H9 (cell line): ENCODE measurements around the gene BRF1. TPM values are rescaled to one million over a fixed set of nuclear protein-coding genes. Genes with fewer than 3 reads are reported as not detected.

Source experiments
- DNase-seq: peaks from one replicate; pipeline ENCODE4 v3.0.0-alpha.2; 2017
- H2AFZ ChIP-seq: one replicate; pipeline ENCODE4 v1.6.1; 2013; ENCODE audit warnings: mild to moderate bottlenecking, low read length, control low read depth, moderate library complexity
- H2AK5ac ChIP-seq: 2 replicates; pipeline ENCODE4 v1.6.1; 2013; ENCODE audit warnings: low read length, control low read depth, mixed read lengths; ENCODE audit not compliant: insufficient read length
- H2BK120ac ChIP-seq: one replicate; pipeline ENCODE4 v1.6.1; 2013; ENCODE audit warnings: low read depth, mild to moderate bottlenecking, low read length, control low read depth, inconsistent platforms; ENCODE audit not compliant: poor library complexity, severe bottlenecking
- H2BK12ac ChIP-seq: 2 replicates; pipeline ENCODE4 v1.6.1; 2013; ENCODE audit warnings: low read length, control low read depth, mixed read lengths, low read depth; ENCODE audit not compliant: insufficient read length
- H2BK15ac ChIP-seq: 2 replicates; pipeline ENCODE4 v1.6.1; 2013; ENCODE audit warnings: low read depth, low read length, control low read depth
- H2BK20ac ChIP-seq: one replicate; pipeline ENCODE4 v1.6.1; 2013; ENCODE audit warnings: low read depth, mild to moderate bottlenecking, low read length, control low read depth, inconsistent platforms; ENCODE audit not compliant: poor library complexity, severe bottlenecking
- H2BK5ac ChIP-seq: 2 replicates; pipeline ENCODE4 v1.6.1; 2013; ENCODE audit warnings: low read length, control low read depth, mixed read lengths; ENCODE audit not compliant: insufficient read length
- H3K14ac ChIP-seq: 2 replicates; pipeline ENCODE4 v1.6.1; 2013; ENCODE audit warnings: low read length, control low read depth; ENCODE audit not compliant: insufficient read depth
- H3K18ac ChIP-seq: 2 replicates; pipeline ENCODE4 v1.6.1; 2013; ENCODE audit warnings: low read depth, mild to moderate bottlenecking, mixed read lengths, low read length, control low read depth; ENCODE audit not compliant: insufficient read length
- H3K23ac ChIP-seq: 2 replicates; pipeline ENCODE4 v1.6.1; 2013; ENCODE audit warnings: low read length, control low read depth, mixed read lengths, low read depth; ENCODE audit not compliant: insufficient read length
- H3K23me2 ChIP-seq: 2 replicates; pipeline ENCODE4 v1.6.1; 2013; ENCODE audit warnings: low read depth, mild to moderate bottlenecking, mixed read lengths, low read length, control low read depth; ENCODE audit not compliant: insufficient read length, poor library complexity, severe bottlenecking
- H3K27ac ChIP-seq: 2 replicates; pipeline ENCODE4 v1.5.1; 2013; ENCODE audit warnings: low read length, control low read depth, mixed read lengths, low read depth; ENCODE audit not compliant: insufficient read length
- H3K27me3 ChIP-seq: 2 replicates; pipeline ENCODE4 v1.6.1; 2013; ENCODE audit warnings: low read length, control low read depth, inconsistent platforms; ENCODE audit not compliant: insufficient read depth
- H3K4ac ChIP-seq: 2 replicates; pipeline ENCODE4 v1.6.1; 2013; ENCODE audit warnings: low read depth, mild to moderate bottlenecking, control low read depth, inconsistent platforms, low read length, moderate library complexity
- H3K4me1 ChIP-seq: 2 replicates; pipeline ENCODE4 v1.6.1; 2013; ENCODE audit warnings: low read length, control low read depth, inconsistent platforms; ENCODE audit not compliant: insufficient read depth
- H3K4me2 ChIP-seq: 2 replicates; pipeline ENCODE4 v1.6.1; 2013; ENCODE audit warnings: low read length, control low read depth, mixed read lengths; ENCODE audit not compliant: insufficient read length, insufficient read depth
- H3K56ac ChIP-seq: 2 replicates; pipeline ENCODE4 v1.6.1; 2013; ENCODE audit warnings: low read depth, mild to moderate bottlenecking, mixed read lengths, low read length, control low read depth; ENCODE audit not compliant: insufficient read length
- H3K79me1 ChIP-seq: 2 replicates; pipeline ENCODE4 v1.6.1; 2013; ENCODE audit warnings: low read depth, mild to moderate bottlenecking, moderate library complexity, low read length, control low read depth, inconsistent platforms; ENCODE audit not compliant: insufficient read depth, poor library complexity, severe bottlenecking
- H3K79me2 ChIP-seq: 2 replicates; pipeline ENCODE4 v1.6.1; 2013; ENCODE audit warnings: low read length, control low read depth, inconsistent platforms; ENCODE audit not compliant: insufficient read depth
- H3K9ac ChIP-seq: 2 replicates; pipeline ENCODE4 v1.6.1; 2013; ENCODE audit warnings: low read length, control low read depth, mixed read lengths; ENCODE audit not compliant: insufficient read length; ENCODE audit errors: extremely low read depth
- H3K9me3 ChIP-seq: one replicate; pipeline ENCODE4 v1.6.1; 2013; ENCODE audit warnings: low read depth, low read length, inconsistent platforms; ENCODE audit not compliant: control insufficient read depth
- H3T11ph ChIP-seq: one replicate; pipeline ENCODE4 v1.6.1; 2013; ENCODE audit warnings: mild to moderate bottlenecking, low read length, control low read depth, inconsistent platforms
- H4K20me1 ChIP-seq: one replicate; pipeline ENCODE4 v1.6.1; 2013; ENCODE audit not compliant: control insufficient read depth, insufficient read length, insufficient read depth
- H4K5ac ChIP-seq: 2 replicates; pipeline ENCODE4 v1.6.1; 2013; ENCODE audit warnings: low read depth, mild to moderate bottlenecking, mixed read lengths, low read length, control low read depth; ENCODE audit not compliant: insufficient read length
- H4K8ac ChIP-seq: replicated peaks from 2 replicates; pipeline ENCODE4 v1.6.1; 2013; ENCODE audit warnings: low read length, control low read depth, mixed read lengths, low read depth; ENCODE audit not compliant: insufficient read length
- H4K91ac ChIP-seq: 2 replicates; pipeline ENCODE4 v1.6.1; 2013; ENCODE audit warnings: low read depth, mild to moderate bottlenecking, moderate library complexity, mixed read lengths, low read length, control low read depth; ENCODE audit not compliant: insufficient read length
- H3K27ac Mint-ChIP-seq, 3 experiments: 2 replicates in 2 of 3; 3 replicates in 1 of 3; pipeline ENCODE4 v1.8.0; 2020 to 2021; ENCODE audit warnings: mixed read lengths in 3 of 3, mild to moderate bottlenecking in 1 of 3, moderate library complexity in 1 of 3
- H3K27me3 Mint-ChIP-seq: 2 replicates; pipeline ENCODE4 v1.8.0; 2021; ENCODE audit warnings: low read depth, mild to moderate bottlenecking, moderate library complexity, mixed read lengths
- H3K36me3 Mint-ChIP-seq, 3 experiments: 2 replicates in 2 of 3; 3 replicates in 1 of 3; pipeline ENCODE4 v1.8.0; 2020 to 2021; ENCODE audit warnings: low read depth in 3 of 3, mixed read lengths in 3 of 3; ENCODE audit not compliant: insufficient read depth in 1 of 3
- H3K4me1 Mint-ChIP-seq, 2 experiments: 2 replicates each; pipeline ENCODE4 v1.8.0; 2020; ENCODE audit warnings: mixed read lengths in 2 of 2
- H3K4me3 Mint-ChIP-seq, 2 experiments: 2 replicates in 1 of 2; 3 replicates in 1 of 2; pipeline ENCODE4 v1.8.0; 2020 to 2021; ENCODE audit warnings: mild to moderate bottlenecking in 2 of 2, mixed read lengths in 2 of 2, moderate library complexity in 1 of 2
- H3K9me3 Mint-ChIP-seq, 2 experiments: 2 replicates in 1 of 2; 3 replicates in 1 of 2; pipeline ENCODE4 v1.8.0; 2020; ENCODE audit warnings: mild to moderate bottlenecking in 2 of 2, mixed read lengths in 2 of 2, moderate library complexity in 1 of 2
- WGBS: extraction: QIAGEN DNeasy Blood & Tissue Kit; methylation state at CpG from one replicate; pipeline ENCODE4 v1.1.7; 2013; ENCODE audit warnings: missing lambda C conversion rate, low lambda C conversion rate, mixed read lengths; ENCODE audit not compliant: insufficient read length; ENCODE audit errors: extremely low coverage; 5-methylcytosine and 5-hydroxymethylcytosine counted together
- total RNA-seq: library from RNA; stranded (reverse); gene quantifications from 2 replicates; pipeline ENCODE4 v1.2.1, GENCODE V29; 2021
- TF ChIP-seq, protein P1 (sequence below): fragments of 200-600 bp; sonication (generic); conservative IDR thresholded peaks from 3 replicates; pipeline ENCODE4 v1.8.0; 2021; ENCODE audit warnings: antibody characterized with exemption, mild to moderate bottlenecking

The BRF1 gene
- total RNA-seq, 1 experiment from 2014 or later, result 28.3 TPM

DNA sequence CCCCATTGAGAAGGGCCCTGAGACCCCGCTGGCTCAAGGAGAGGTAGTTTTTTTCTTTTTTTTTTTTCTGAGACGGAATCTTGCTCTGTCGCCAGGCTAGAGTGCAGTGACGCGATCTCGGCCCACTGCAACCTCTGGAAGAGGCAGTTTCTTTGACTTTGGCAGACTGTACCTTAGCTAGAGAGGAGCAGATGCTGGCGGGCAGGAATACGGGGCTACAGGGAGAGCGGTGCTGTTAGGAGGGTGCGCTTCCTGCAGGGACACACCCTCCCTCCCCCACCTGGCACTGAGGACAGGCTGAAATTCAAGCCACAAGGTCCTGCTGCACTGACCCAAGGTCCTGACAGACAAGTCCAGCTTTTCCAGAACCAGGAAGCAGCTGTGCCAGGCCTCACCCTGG, 87.4 kb downstream of the BRF1 start:
- Histone ChIP-seq H4K5ac (no peak overlapping the region), H3K23ac (no peak overlapping the region), H2BK5ac (no peak overlapping the region), H3K14ac (no peak overlapping the region), H2AK5ac (no peak overlapping the region), H4K20me1 (no peaks in the 10 kb centered on the region), H3K4me2 (no peak overlapping the region), H3K79me2 (no peaks in the 10 kb centered on the region), H3K23me2 (no peaks in the 10 kb centered on the region), H2BK20ac (no peak overlapping the region), H2AFZ (no peak overlapping the region), H3T11ph (no peak overlapping the region), H3K79me1 (no peaks in the 10 kb centered on the region), H3K18ac (no peak overlapping the region), H3K9me3 (no peaks in the 10 kb centered on the region), H2BK120ac (no peak overlapping the region), H3K9ac (no peak overlapping the region), H3K27ac (no peak overlapping the region), H2BK12ac (no peak overlapping the region), H3K4me1 (no peaks in the 10 kb centered on the region), H2BK15ac (no peak overlapping the region), H4K8ac (no peak overlapping the region), H4K91ac (no peak overlapping the region), H3K56ac (no peak overlapping the region), H3K27me3 (no peaks in the 10 kb centered on the region), H3K4ac (no peak overlapping the region)
- H3K4me3 Mint-ChIP-seq, result no peak overlapping the region
- WGBS, result no CpG with 5 or more reads among the region's 10 CpGs
- peaks cover 0 to 7% (median 4%) of the 10 kb centered on the region in 3 experiments; a peak in 6 of 7 replicates for H3K36me3 Mint-ChIP-seq
- no peaks in the 10 kb centered on the region; a peak in 2 of 4 replicates for H3K4me1 Mint-ChIP-seq
- no peaks in the 10 kb centered on the region; the same call in 1 of the 2 replicates for H3K27me3 Mint-ChIP-seq
- TF ChIP-seq, protein P1, sequence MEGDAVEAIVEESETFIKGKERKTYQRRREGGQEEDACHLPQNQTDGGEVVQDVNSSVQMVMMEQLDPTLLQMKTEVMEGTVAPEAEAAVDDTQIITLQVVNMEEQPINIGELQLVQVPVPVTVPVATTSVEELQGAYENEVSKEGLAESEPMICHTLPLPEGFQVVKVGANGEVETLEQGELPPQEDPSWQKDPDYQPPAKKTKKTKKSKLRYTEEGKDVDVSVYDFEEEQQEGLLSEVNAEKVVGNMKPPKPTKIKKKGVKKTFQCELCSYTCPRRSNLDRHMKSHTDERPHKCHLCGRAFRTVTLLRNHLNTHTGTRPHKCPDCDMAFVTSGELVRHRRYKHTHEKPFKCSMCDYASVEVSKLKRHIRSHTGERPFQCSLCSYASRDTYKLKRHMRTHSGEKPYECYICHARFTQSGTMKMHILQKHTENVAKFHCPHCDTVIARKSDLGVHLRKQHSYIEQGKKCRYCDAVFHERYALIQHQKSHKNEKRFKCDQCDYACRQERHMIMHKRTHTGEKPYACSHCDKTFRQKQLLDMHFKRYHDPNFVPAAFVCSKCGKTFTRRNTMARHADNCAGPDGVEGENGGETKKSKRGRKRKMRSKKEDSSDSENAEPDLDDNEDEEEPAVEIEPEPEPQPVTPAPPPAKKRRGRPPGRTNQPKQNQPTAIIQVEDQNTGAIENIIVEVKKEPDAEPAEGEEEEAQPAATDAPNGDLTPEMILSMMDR, result no peak
- peak overlapping the region in 1 of 3 experiments; percentile 85; a peak in 1 of 7 replicates for H3K27ac Mint-ChIP-seq
- no peaks in the 10 kb centered on the region; a peak in 1 of 5 replicates for H3K9me3 Mint-ChIP-seq
- no peak for DNase-seq
